GM12878 (cell line): Measurements from ENCODE around the gene AVP. TPM values are rescaled to one million over a fixed set of nuclear protein-coding genes. Genes with fewer than 3 reads are reported as not detected.

ENCODE experiments used
- ATAC-seq: fragments of 200-7000 bp; cut with Tn5 transposase; 3 replicates; pipeline ENCODE4 v1.9.1; 2020; ENCODE audit warnings: mild to moderate bottlenecking, moderate library complexity
- BruUV-seq: library from RNA; stranded (reverse); fragments of 400-500 nt; replicated peaks from 2 replicates; lab custom pipeline; 2021; lab: Mats Ljungman, UMichigan
- CTCF ChIA-PET: fragments of 300-600 bp; sonication (Branson Sonifier 250); formaldehyde crosslinking; extraction: SDS; loops from one replicate; lab custom pipeline; 2021; ENCODE audit warnings: inconsistent platforms; lab: Yijun Ruan, JAX
- POLR2A ChIA-PET: fragments of 350-600 bp; formaldehyde crosslinking; extraction: SDS; loops from one replicate; lab custom pipeline; 2021; ENCODE audit warnings: inconsistent platforms; lab: Charles Lee
- RAD21 ChIA-PET: fragments of 300-600 bp; sonication (Branson Sonifier 250); formaldehyde crosslinking; loops from one replicate; lab custom pipeline; 2023; ENCODE audit warnings: antibody characterized with exemption; ENCODE audit not compliant: unreplicated experiment; lab: Charles Lee
- SMC1A ChIA-PET: fragments of 300-600 bp; sonication (Branson Sonifier 250); formaldehyde crosslinking; loops from one replicate; lab custom pipeline; 2023; ENCODE audit not compliant: unreplicated experiment, uncharacterized antibody; lab: Charles Lee
- DNase-seq: peaks from one replicate; pipeline ENCODE4 v3.0.0-alpha.2; 2011; ENCODE audit warnings: low read depth, low spot score
- FAIRE-seq: peaks from 3 replicates; lab custom pipeline; 2011; peaks lifted over from hg19 to GRCh38; lab: Jason Lieb, UNC
- H2AFZ ChIP-seq: 2 replicates; pipeline ENCODE4 v1.6.0; 2011; ENCODE audit warnings: low read depth, low read length, control low read depth; ENCODE audit not compliant: control insufficient read depth
- H3K27ac ChIP-seq: 2 replicates; pipeline ENCODE4 v1.5.1; 2011; ENCODE audit warnings: control low read depth; ENCODE audit not compliant: control insufficient read depth, insufficient read depth
- H3K27me3 ChIP-seq, 2 experiments: replicated peaks in 1 of 2; 2 replicates each; pipeline versions ENCODE4 v1.6.0 to v1.6.1; 2011; ENCODE audit warnings: low read length in 1 of 2; ENCODE audit not compliant: control insufficient read depth in 2 of 2, insufficient read depth in 2 of 2
- H3K36me3 ChIP-seq, 2 experiments: 2 replicates each; pipeline ENCODE4 v1.5.1; 2011; ENCODE audit warnings: low read length in 1 of 2; ENCODE audit not compliant: control insufficient read depth in 2 of 2, insufficient read depth in 2 of 2
- H3K4me1 ChIP-seq: 2 replicates; pipeline ENCODE4 v1.6.1; 2011; ENCODE audit warnings: mild to moderate bottlenecking, low read length, moderate library complexity, mixed read lengths; ENCODE audit not compliant: control insufficient read depth, insufficient read depth
- H3K4me2 ChIP-seq: 2 replicates; pipeline ENCODE4 v1.6.0; 2011; ENCODE audit warnings: control low read depth; ENCODE audit not compliant: control insufficient read depth, insufficient read depth
- H3K4me3 ChIP-seq: fragments of 200-600 bp; sonication (generic); 2 replicates; pipeline ENCODE4 v1.5.1; 2016
- H3K79me2 ChIP-seq: 2 replicates; pipeline ENCODE4 v1.6.0; 2011; ENCODE audit warnings: low read length; ENCODE audit not compliant: control insufficient read depth, insufficient read depth
- H3K9ac ChIP-seq: 2 replicates; pipeline ENCODE4 v1.8.0; 2011; ENCODE audit warnings: low read length, control low read depth, mixed read lengths; ENCODE audit not compliant: control insufficient read depth, insufficient read depth
- H3K9me3 ChIP-seq: replicated peaks from 3 replicates; pipeline ENCODE4 v1.5.1; 2011; ENCODE audit warnings: mild to moderate bottlenecking, low read length; ENCODE audit not compliant: control insufficient read depth, insufficient read depth
- H4K20me1 ChIP-seq: 2 replicates; pipeline ENCODE4 v1.6.0; 2011; ENCODE audit not compliant: control insufficient read depth, insufficient read depth
- EGR1 ChIP-seq, 2 experiments: IDR thresholded peaks; 1 replicate in 1 of 2; 2 replicates in 1 of 2; pipeline ENCODE4 v1.6.1; 2011 to 2012; ENCODE audit warnings: low read depth in 2 of 2, low read length in 2 of 2, borderline replicate concordance in 1 of 2, mild to moderate bottlenecking in 1 of 2, moderate library complexity in 1 of 2
- FOXM1 ChIP-seq: IDR thresholded peaks from 2 replicates; pipeline ENCODE4 v1.6.1; 2012; ENCODE audit warnings: low read depth, mild to moderate bottlenecking, inconsistent platforms, low read length, moderate library complexity
- MTA3 ChIP-seq: IDR thresholded peaks from 2 replicates; pipeline ENCODE4 v1.6.1; 2012; ENCODE audit warnings: low read length, inconsistent platforms, borderline replicate concordance
- RELA ChIP-seq: fragments of 450-650 bp; IDR thresholded peaks from 2 replicates; pipeline ENCODE4 v1.8.0; 2014; ENCODE audit warnings: borderline replicate concordance; ENCODE audit not compliant: partially characterized antibody
- SUZ12 ChIP-seq: fragments of 200-600 bp; sonication (generic); IDR thresholded peaks from one replicate; pipeline ENCODE4 v1.6.1; 2018; ENCODE audit warnings: antibody characterized with exemption, mild to moderate bottlenecking; ENCODE audit not compliant: unreplicated experiment
- ZNF687 ChIP-seq: fragments of 450-650 bp; IDR thresholded peaks from 2 replicates; pipeline ENCODE4 v1.6.1; 2017; ENCODE audit warnings: mild to moderate bottlenecking, moderate library complexity
- WGBS: methylation state at CpG from one replicate; pipeline ENCODE4 v1.1.6; 2016; ENCODE audit warnings: low lambda C conversion rate; ENCODE audit not compliant: insufficient replicate concordance, insufficient coverage; ENCODE audit errors: missing lambda C conversion rate; 5-methylcytosine and 5-hydroxymethylcytosine counted together
- in situ Hi-C: fragments of 300-500 bp; cut with MboI; formaldehyde crosslinking; loops from 9 replicates; pipeline ENCODE4 v1.14.3; 2018; ENCODE audit warnings: mixed read lengths
- intact Hi-C: fragments of 100-400 bp; cut with micrococcal nuclease; formaldehyde crosslinking; loops from one replicate; pipeline ENCODE4 v1.14.2; 2022; ENCODE audit not compliant: unreplicated experiment
- polyA plus RNA-seq, 11 experiments: library from polyadenylated mRNA; depleted of rRNA in 4 of 11; unstranded in 6 of 11; stranded (reverse) in 5 of 11; fragments of >200 nt; fragmentation: Nextera tagmentation in 4 of 11; fragmentation: Illumina TruSeq in 1 of 11; extraction: Ambion mirVana in 4 of 11; extraction: Trizol in 1 of 11; gene quantifications; 1 replicate in 1 of 11; 2 replicates in 10 of 11; pipeline versions ENCODE4 v1.2.1 to v1.2.3, GENCODE V29; 2011 to 2016; ENCODE audit warnings: inconsistent platforms in 2 of 11, missing spikeins in 2 of 11, low read depth in 1 of 11
- total RNA-seq, 4 experiments: library from RNA; depleted of rRNA in 3 of 4; stranded (reverse); fragments of >200 nt in 3 of 4; fragmentation: Illumina TruSeq in 1 of 4; extraction: Trizol in 1 of 4; gene quantifications; 2 replicates each; pipeline versions ENCODE4 v1.2.1 to v1.2.3, GENCODE V29; 2013 to 2021

AVP gene
- total and polyA plus RNA-seq, 10 of the 15 experiments (the other 5 are each of a cell fraction or from before 2014, with no cell fraction given): not detected

GRCh38 chr20:3128275-3128984, 43.9 kb upstream of the AVP start:
- Histone ChIP-seq H2AFZ (no peak overlapping the region), H4K20me1 (no peaks in the 10 kb centered on the region), H3K27me3 (no peaks in the 10 kb centered on the region), H3K9me3 (no peaks in the 10 kb centered on the region; the same call in 2 of the 3 replicates), H3K9ac (no peak overlapping the region), H3K4me3 (no peak overlapping the region), H3K4me1 (no peaks in the 10 kb centered on the region), H3K4me2 (no peak overlapping the region), H3K27ac (no peak overlapping the region), H3K79me2 (no peaks in the 10 kb centered on the region; the same call in 1 of the 2 replicates), H3K36me3 (no peaks in the 10 kb centered on the region)
- RAD21 ChIA-PET: no interaction called here
- POLR2A ChIA-PET: no interaction called here
- FAIRE-seq: no peak
- BruUV-seq: no TSS peak
- SMC1A ChIA-PET: no interaction called here
- CTCF ChIA-PET: no interaction called here
- in situ Hi-C loops (no loop called here), intact Hi-C loops (no loop called here)
- DNase-seq: no peak
- no peak for ATAC-seq
- 88% methylated on average over 8 of the region's 8 CpGs for WGBS
- TF ChIP-seq EGR1 (IDR thresholded peaks at IDR 0.05; ENCODE audit: borderline replicate concordance in 1 of 2, low read depth in 2 of 2, low read length in 2 of 2) (no peak), SUZ12 (no peak), ZNF687 (no peak), FOXM1 (no peak), MTA3 (no peak), RELA (no peak)
